Esophagus mucosa (tissue), 1 donor: ENCODE data around the gene GIMAP5. TPM values are rescaled to one million over a fixed set of nuclear protein-coding genes. Genes with fewer than 3 reads are reported as not detected.

Experiments used
- ATAC-seq: fragments of 200-7000 bp; cut with Tn5 transposase; one replicate; pipeline ENCODE4 v1.9.1; 2020
- total RNA-seq: library from RNA; stranded (reverse); gene quantifications from one replicate; pipeline ENCODE4 v1.2.4, GENCODE V29; 2023
- donor health status: DM: yes; HTN: yes; CAD: no.

GIMAP5 gene
- total RNA-seq, 1 donor from 2014 or later, result 1.4 TPM

- ATAC-seq, result no peak
Measured at GRCh38 chr7:150778014-150778737, 41.0 kb downstream of the GIMAP5 start.

GRCh38 chr7:150778738-150779301 is 41.6 kb downstream of the GIMAP5 start:
- ATAC-seq, result peak; percentile 55

GRCh38 chr7:150780292-150780691 is 43.1 kb downstream of the GIMAP5 start:
- ATAC-seq, result no peak

- ATAC-seq, result no peak
Measured at GRCh38 chr7:150781103-150781502, 43.9 kb downstream of the GIMAP5 start.

GRCh38 chr7:150781961-150782360 is 44.7 kb downstream of the GIMAP5 start:
- ATAC-seq, result no peak

GRCh38 chr7:150784120-150784736 is 47.0 kb downstream of the GIMAP5 start:
- no peak for ATAC-seq

GRCh38 chr7:150784954-150785353 is 47.7 kb downstream of the GIMAP5 start:
- ATAC-seq, result no peak

GRCh38 chr7:150787321-150788281 is 50.4 kb downstream of the GIMAP5 start:
- peak; percentile 13 for ATAC-seq

- no peak for ATAC-seq
Measured at GRCh38 chr7:150788474-150789269, 51.5 kb downstream of the GIMAP5 start.

- ATAC-seq, result no peak
Measured at GRCh38 chr7:150790416-150791075, 53.3 kb downstream of the GIMAP5 start.

GRCh38 chr7:150791304-150791703 is 54.1 kb downstream of the GIMAP5 start:
- no peak for ATAC-seq

- ATAC-seq, result no peak
Measured at GRCh38 chr7:150791746-150792452, 54.7 kb downstream of the GIMAP5 start.

Other genes starting within 250 kb of the GIMAP5 start
- 2.7 TPM for gene GIMAP7, start 222.5 kb upstream of the GIMAP5 start, total RNA-seq
- gene GIMAP4, start 170.0 kb upstream of the GIMAP5 start, total RNA-seq, result 3.4 TPM
- gene GIMAP6, start 105.0 kb upstream of the GIMAP5 start, total RNA-seq, result 2.4 TPM
- gene GIMAP2, start 51.7 kb upstream of the GIMAP5 start, total RNA-seq, result 1.1 TPM
- 0.44 TPM for gene GIMAP1, start 20.8 kb upstream of the GIMAP5 start, total RNA-seq
- 4.2 TPM for gene TMEM176B, start 62.9 kb downstream of the GIMAP5 start, total RNA-seq
- 2.6 TPM for gene TMEM176A, start 63.4 kb downstream of the GIMAP5 start, total RNA-seq
- 6.3 TPM for gene AOC1, start 115.1 kb downstream of the GIMAP5 start, total RNA-seq
- gene KCNH2, start 240.9 kb downstream of the GIMAP5 start, total RNA-seq, result 0.20 TPM